ENCODE results near the gene KIF18B. TPM values are rescaled to one million over a fixed set of nuclear protein-coding genes. Genes with fewer than 3 reads are reported as not detected.
A peak's percentile ranks its signal among the peaks of the same experiment; 100 is the strongest.

KIF18B gene
- total RNA-seq, 2 experiments from 2014 or later, result 0.05 to 0.08 TPM

DNA sequence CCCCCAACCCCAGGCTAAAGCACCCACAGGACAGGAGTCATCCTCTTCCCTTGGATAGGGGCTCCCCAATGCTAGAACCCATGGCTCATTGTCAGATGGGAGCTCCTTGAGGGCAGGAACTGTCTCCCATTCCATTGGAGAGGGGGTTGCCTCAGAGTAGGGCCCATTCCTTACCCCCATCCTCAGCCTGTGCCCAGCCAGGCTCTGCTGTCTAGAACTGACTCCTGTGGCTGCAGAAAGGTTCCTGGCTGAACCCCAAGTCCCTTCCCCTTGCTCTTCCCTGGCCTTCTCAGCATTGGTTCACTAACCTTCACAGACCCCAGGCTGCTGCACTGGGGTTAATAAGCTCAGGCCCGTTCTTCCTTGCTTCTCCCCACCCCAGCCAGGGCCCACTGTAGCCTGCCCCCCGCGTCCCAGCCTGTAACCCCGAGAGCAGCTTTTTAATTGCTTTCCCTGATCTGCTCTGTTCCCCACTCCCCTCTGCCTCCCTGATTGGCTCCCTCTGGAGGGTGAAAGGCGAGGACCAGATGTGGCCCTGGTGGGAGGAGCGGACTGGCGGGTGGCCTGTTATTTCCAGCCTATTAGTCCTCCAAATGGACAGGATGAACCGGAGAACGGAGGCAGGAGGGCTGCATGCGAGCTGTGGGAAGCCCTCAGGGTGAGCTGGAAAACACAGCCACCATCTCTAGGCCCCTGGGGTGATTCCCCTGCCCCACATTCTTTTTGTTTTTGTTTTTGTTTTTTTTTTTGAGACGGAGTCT lies 26.3 kb downstream of the KIF18B start:
- no peaks in the 10 kb centered on the region for H3K36me3 ChIP-seq (ENCODE audit: insufficient read depth, low read length)
- no peaks in the 10 kb centered on the region for H3K4me1 ChIP-seq (ENCODE audit: insufficient read depth, low read length)
- H3K9me3 Mint-ChIP-seq, result no peaks in the 10 kb centered on the region
- peaks cover 16% of the 10 kb centered on the region for H3K27me3 Mint-ChIP-seq
- no peak overlapping the region for H3K4me3 ChIP-seq (ENCODE audit: low read length)
- no peak overlapping the region for H3K4me3 Mint-ChIP-seq
- H3K27ac Mint-ChIP-seq, result no peak overlapping the region
- DNase-seq (peak in 1 of 14 experiments; percentile 1), ATAC-seq (ENCODE audit: poor library complexity) (no peak)
- no peaks in the 10 kb centered on the region for H3K4me1 Mint-ChIP-seq (ENCODE audit: low read depth)
- H3K9me3 ChIP-seq (ENCODE audit: control insufficient read depth in 1 of 2, insufficient read depth in 1 of 2, low read length in 2 of 2), result no peaks in the 10 kb centered on the region
- intact Hi-C loops (cut with DNase I, micrococcal nuclease), result loop anchor here in 1 of 2 experiments (10.0 kb wide), 1 partner anchor 273 kb away; no protein-coding TSS in a partner anchor
- H3K27ac ChIP-seq (ENCODE audit: low read depth in 1 of 2, low read length in 2 of 2), result no peak overlapping the region
- no peaks in the 10 kb centered on the region for H3K36me3 Mint-ChIP-seq (ENCODE audit: low read depth)
- peaks cover 0 to 11% of the 10 kb centered on the region in 2 experiments for H3K27me3 ChIP-seq (ENCODE audit: control insufficient read depth in 1 of 2, insufficient read depth in 2 of 2, low read length in 2 of 2)
- TF ChIP-seq, protein P1, sequence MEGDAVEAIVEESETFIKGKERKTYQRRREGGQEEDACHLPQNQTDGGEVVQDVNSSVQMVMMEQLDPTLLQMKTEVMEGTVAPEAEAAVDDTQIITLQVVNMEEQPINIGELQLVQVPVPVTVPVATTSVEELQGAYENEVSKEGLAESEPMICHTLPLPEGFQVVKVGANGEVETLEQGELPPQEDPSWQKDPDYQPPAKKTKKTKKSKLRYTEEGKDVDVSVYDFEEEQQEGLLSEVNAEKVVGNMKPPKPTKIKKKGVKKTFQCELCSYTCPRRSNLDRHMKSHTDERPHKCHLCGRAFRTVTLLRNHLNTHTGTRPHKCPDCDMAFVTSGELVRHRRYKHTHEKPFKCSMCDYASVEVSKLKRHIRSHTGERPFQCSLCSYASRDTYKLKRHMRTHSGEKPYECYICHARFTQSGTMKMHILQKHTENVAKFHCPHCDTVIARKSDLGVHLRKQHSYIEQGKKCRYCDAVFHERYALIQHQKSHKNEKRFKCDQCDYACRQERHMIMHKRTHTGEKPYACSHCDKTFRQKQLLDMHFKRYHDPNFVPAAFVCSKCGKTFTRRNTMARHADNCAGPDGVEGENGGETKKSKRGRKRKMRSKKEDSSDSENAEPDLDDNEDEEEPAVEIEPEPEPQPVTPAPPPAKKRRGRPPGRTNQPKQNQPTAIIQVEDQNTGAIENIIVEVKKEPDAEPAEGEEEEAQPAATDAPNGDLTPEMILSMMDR (IDR thresholded peaks at IDR 0.05), result no peak
- ChIA-PET CTCF (interaction anchor here (1.5 to 3.0 kb wide), 3 partner anchors 99 to 178 kb away, joined by 5 to 22 read pairs (median 9); no protein-coding TSS in a partner anchor), POLR2A (interaction anchor here (2.0 kb wide), 1 partner anchor 100 kb away, joined by 5 read pairs; no protein-coding TSS in a partner anchor)

DNA sequence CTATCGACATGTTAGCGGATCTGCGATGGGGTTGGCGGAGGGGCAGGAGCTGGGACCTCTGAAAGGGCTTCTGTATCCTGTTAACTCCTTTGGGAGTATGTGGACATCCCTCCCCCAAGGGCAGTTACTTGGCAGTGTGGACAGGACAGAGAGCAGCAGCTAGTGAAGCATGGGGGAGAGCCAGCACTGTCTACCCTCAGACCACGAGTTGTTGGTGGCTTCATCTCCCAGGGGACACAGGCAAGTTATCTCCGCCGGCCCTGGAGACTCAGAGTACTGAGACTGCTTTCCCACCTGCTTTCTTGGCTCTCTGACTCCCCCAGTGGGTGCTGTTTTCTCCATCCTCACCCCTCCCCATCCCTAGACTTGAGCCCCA lies 27.0 kb downstream of the KIF18B start:
- Histone ChIP-seq H3K36me3 (ENCODE audit: insufficient read depth, low read length) (no peaks in the 10 kb centered on the region), H3K4me1 (ENCODE audit: insufficient read depth, low read length) (no peaks in the 10 kb centered on the region), H3K9me3 (ENCODE audit: control insufficient read depth in 1 of 2, insufficient read depth in 1 of 2, low read length in 2 of 2) (no peaks in the 10 kb centered on the region), H3K27me3 (ENCODE audit: control insufficient read depth in 1 of 2, insufficient read depth in 2 of 2, low read length in 2 of 2) (peaks cover 0 to 11% of the 10 kb centered on the region in 2 experiments), H3K4me3 (ENCODE audit: low read length) (no peak overlapping the region), H3K27ac (ENCODE audit: low read depth in 1 of 2, low read length in 2 of 2) (no peak overlapping the region)
- H3K27me3 Mint-ChIP-seq, result peaks cover 16% of the 10 kb centered on the region
- TF ChIP-seq, protein P1 (IDR thresholded peaks at IDR 0.05), result no peak
- POLR2A ChIA-PET, result interaction anchor here (1.0 to 2.0 kb wide), 2 partner anchors 101 to 215 kb away, joined by 3 to 5 read pairs; partner anchors contain the start of gene ACBD4
- no peak overlapping the region for H3K4me3 Mint-ChIP-seq
- ATAC-seq (ENCODE audit: poor library complexity), result no peak
- no peak overlapping the region for H3K27ac Mint-ChIP-seq
- intact Hi-C loops (cut with DNase I, micrococcal nuclease), result loop anchor here (1.0 to 10.0 kb wide), 3 partner anchors 101 to 274 kb away; no protein-coding TSS in a partner anchor
- CTCF ChIA-PET, result interaction anchor here (0.5 to 3.0 kb wide), 5 partner anchors 19 to 179 kb away, joined by 3 to 22 read pairs (median 5); no protein-coding TSS in a partner anchor
- DNase-seq, result peak in 2 of 14 experiments; percentile 4
- H3K36me3 Mint-ChIP-seq (ENCODE audit: low read depth), result no peaks in the 10 kb centered on the region
- H3K4me1 Mint-ChIP-seq (ENCODE audit: low read depth), result no peaks in the 10 kb centered on the region
- no peaks in the 10 kb centered on the region for H3K9me3 Mint-ChIP-seq

DNA sequence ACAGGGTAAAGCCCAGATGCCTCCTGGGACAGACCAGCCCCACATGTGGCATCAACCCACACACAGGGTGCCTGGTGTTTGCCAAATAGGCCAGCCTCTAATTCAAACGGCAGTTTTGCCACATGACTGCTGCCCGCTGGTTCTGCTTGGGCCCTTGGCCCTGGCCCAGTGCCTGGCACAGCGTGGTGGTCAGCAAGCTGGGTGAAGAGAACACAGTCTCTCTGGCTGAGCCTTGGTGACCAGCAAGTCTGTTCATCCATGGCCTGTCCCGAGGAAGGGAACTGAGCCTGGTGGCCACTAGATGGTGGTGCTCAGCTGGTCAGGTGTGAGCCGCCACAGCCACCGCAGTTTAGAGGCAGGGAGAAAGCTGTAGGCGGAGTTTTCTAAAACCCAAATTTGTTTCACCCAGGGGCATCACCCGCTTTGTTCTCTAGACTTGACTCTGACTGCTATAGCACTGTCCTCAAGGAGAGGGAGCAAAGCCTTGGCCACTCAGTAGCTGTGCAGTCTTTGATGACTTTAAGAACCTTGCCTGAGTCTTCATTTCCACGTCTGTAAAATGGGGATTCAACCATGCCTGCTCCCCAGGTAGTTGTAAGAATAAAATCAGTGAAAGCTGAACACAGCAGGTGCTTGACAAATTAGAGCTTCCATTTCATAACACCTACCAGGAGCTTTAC lies 27.5 kb downstream of the KIF18B start:
- Mint-ChIP-seq H3K27ac (no peak overlapping the region), H3K36me3 (ENCODE audit: low read depth) (no peaks in the 10 kb centered on the region), H3K9me3 (no peaks in the 10 kb centered on the region), H3K4me1 (ENCODE audit: low read depth) (no peaks in the 10 kb centered on the region), H3K4me3 (no peak overlapping the region), H3K27me3 (peaks cover 16% of the 10 kb centered on the region)
- Histone ChIP-seq H3K4me1 (ENCODE audit: insufficient read depth, low read length) (no peaks in the 10 kb centered on the region), H3K36me3 (ENCODE audit: insufficient read depth, low read length) (no peaks in the 10 kb centered on the region), H3K9me3 (ENCODE audit: control insufficient read depth in 1 of 2, insufficient read depth in 1 of 2, low read length in 2 of 2) (no peaks in the 10 kb centered on the region), H3K27me3 (ENCODE audit: control insufficient read depth in 1 of 2, insufficient read depth in 2 of 2, low read length in 2 of 2) (peaks cover 0 to 11% of the 10 kb centered on the region in 2 experiments), H3K27ac (ENCODE audit: low read depth in 1 of 2, low read length in 2 of 2) (no peak overlapping the region), H3K4me3 (ENCODE audit: low read length) (no peak overlapping the region)
- ChIA-PET POLR2A (interaction anchor here (0.7 to 2.0 kb wide), 3 partner anchors 100 to 215 kb away, joined by 3 to 5 read pairs (median 3); partner anchors contain the start of gene ACBD4), CTCF (interaction anchor here (0.5 to 3.0 kb wide), 6 partner anchors 19 to 181 kb away, joined by 3 to 22 read pairs (median 4); no protein-coding TSS in a partner anchor)
- intact Hi-C loops (cut with DNase I, micrococcal nuclease), result loop anchor here (1.0 to 10.0 kb wide), 3 partner anchors 101 to 275 kb away; no protein-coding TSS in a partner anchor
- ATAC-seq (ENCODE audit: poor library complexity) (peak; percentile 93), DNase-seq (peak; percentile 29 to 78 (median 48))
- TF ChIP-seq, protein P1 (IDR thresholded peaks at IDR 0.05), result peak; percentile 44
